Ecto neural progenitor cell (in vitro differentiated cells): ENCODE data around the gene KLRK1.
"Not testable (repeated sequence)": the region's sequence is repeated elsewhere in the genome, so short reads cannot be mapped to it uniquely, and the experiment has no call there.

Experiments used
- DNase-seq: peaks from one replicate; pipeline ENCODE4 v3.0.0-alpha.2; 2018; ENCODE audit warnings: low spot score

Gene KLRK1

DNA sequence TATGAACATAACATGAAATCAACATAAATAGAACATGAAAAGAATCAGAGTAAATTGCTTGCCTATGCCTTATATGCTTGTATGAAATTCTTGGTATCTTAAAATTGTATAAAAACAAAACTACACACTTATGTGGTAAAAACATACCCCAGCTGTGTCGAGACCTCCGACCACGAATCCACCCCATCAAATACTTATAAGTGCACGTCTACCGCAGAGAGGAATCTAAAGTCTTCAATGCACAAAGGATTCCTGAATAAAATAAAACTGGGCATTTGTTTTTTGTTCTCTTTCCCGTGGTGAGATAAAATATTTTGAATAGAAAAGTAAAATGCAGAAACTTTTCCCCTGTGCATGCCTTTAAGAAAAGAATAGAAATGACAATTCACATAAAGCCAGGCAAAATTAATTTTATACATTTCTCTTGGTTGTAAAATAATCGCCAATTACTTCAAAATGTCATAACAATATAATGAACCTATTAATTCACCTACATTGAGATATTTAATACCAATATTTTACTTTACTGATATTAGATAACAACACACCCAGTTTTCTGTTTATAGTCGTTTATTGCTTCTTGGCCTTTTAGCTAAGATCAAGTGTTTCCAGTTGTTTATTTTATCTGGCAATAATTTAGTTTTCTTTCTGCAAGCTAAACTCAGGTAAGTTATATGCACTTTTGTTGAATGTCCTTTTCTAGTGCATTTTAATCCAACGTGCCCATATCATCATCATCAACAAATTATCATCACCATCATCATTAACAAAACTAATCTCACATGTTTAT lies 1.0 kb downstream of the KLRK1 start:
- DNase-seq: no peak

DNA sequence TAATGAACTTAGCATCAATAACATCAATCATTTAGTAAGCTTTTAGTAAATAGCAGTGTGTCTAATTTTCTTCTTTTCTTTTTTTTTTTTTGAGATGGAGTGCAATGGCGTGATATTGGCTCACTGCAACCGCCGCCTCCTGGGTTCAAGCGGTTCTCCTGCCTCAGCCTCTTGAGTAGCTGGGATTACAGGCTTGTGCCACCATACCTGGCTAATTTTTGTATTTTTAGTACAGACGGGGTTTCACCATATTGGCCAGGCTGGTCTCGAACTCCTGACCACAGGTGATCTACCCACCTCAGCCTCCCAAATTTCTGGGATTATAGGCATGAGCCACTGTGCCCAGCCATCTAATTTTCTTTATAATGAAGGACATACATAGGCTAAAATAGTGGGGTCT lies 2.3 kb downstream of the KLRK1 start:
- not testable (repeated sequence) for DNase-seq

DNA sequence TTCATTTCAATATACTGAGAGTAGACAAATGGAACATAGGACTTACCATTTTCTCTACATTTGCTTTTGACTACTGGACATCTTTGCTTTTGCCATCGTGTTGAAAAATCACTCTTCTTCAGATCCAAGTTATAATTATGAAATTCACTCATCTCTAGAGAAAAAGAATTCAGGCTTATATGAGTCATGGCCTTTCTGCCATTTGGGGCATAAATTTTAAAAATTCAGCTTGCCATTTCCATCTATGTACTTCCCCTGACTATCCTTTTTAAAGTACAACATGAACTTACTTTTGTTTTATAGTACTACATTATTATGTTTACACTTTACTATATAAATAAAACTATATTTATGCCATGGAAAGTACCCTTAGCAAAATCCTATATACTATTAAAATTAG lies 3.0 kb downstream of the KLRK1 start:
- DNase-seq: no peak

DNA sequence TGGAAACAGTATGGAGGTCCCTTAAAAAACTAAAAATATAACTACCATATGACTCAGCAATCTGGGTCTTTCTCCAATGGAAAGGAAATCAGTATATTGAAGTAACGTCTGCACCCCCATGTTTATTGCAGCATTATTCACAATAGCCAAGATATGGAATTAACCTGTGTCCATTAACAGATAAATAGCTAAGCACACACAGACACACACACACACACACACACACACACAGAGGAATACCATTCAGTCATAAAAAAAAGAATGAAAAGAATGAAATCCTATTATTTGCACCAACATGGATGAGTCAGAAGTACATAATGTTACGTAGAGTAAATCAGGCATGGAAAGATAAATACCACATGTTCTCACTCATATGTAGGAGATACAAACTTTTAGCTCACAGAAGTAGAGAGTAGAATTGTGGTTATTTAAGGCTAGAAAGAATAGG lies 4.7 kb downstream of the KLRK1 start:
- DNase-seq: no peak

DNA sequence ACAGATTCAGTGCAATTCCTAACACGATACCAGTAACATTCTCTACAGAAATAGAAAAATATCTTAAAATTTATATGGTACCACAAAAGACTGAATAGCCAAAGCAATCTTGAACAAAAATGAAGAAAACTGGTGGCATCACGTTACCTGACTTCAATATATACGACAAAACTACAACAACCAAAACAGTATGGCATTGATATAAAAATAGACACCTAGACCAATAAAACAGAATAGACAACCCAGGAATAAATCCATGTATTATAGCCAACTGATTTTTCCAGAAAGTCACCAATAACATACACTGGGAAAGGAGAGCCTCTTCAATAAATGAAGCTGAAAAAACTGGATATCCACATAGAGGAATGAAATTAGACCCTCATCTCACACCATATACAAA lies 5.7 kb downstream of the KLRK1 start:
- DNase-seq: no peak

DNA sequence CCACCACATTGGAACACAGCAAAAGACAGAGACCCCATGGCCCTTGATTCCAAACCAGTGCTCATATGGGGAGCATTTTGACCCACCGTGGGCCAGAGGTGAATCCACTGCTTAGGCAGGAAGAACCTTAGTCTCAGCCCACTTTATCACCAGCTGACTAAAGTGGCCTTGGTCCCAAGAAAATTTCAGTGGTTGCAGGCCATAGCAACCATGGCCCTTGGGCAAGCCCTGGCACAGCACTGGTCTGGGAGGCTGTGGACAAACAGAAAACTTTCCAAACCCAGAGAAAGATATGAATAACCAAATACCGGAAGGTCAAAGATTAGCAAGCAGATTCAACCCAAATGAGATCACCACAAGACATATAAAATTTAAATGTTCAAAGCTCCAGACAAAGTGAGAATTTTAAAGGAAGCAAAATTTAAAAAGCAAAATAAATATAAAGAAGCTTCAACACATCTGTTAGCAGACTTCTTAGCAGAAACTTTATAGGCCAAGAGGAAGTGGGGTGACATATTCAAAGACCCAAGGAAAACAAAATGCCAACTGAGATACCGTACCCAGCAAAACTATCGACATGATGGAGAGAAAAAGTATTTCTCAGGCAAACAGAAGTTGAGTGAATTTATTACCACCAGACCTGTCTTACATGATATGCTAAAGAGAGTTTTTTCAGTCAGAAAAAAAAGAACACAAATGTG lies 7.8 kb downstream of the KLRK1 start:
- no peak for DNase-seq

DNA sequence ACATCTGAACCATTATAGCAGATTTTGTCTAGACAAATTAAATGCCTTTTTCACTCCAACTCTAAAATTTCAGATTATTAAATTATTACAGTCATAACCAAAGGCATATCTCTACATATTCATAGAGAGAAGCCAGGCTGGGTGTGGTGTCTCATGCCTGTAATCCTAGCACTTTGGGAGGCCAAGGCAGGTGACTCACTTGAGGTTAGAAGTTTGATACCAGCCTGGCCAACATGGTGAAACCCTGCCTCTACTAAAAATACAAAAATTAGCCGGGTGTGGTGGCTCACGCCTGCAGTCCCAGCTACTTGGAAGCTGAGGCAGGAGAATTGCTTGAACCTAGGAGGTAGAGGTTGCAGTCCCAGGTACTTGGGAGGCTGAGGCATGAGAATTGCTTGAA lies 11.1 kb downstream of the KLRK1 start:
- DNase-seq: not testable (repeated sequence)

DNA sequence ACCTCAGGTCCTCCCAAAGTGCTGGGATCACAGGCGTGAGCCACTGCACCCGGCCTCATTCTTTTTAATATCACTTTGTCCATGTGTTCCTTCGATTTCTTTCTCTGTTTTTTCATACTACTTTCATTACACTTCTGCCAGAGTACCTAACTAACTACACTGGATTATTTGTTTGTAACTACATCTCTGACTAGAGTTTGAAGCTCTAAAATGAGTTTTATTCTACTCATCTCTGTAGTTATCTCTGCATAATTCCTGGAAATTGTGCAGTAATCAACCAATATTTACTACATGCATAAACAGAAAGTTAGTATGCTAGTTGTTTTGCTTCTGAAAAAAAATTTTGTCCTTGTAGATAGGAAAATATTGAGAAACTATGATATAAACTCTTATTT lies 15.2 kb downstream of the KLRK1 start:
- DNase-seq: no peak

DNA sequence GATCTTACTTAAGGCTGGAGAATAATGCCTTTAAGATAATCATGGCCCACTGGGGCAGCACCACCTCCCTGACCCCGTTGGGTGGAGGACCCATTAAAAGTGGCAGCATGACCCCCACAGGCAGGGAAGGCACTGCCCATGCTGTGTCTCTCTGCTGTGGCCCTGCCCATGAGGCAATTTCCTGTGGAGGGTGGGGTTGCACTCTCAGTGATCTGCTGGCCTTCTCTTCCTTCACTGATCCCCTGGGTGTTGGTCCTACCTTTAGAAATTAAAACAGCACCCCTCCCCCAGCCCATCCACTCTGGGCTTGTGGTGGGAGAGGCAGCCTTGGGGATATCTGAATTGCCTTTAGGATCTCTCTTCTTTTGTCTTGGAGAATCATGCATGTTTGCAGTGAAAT lies 17.3 kb downstream of the KLRK1 start:
- no peak for DNase-seq

DNA sequence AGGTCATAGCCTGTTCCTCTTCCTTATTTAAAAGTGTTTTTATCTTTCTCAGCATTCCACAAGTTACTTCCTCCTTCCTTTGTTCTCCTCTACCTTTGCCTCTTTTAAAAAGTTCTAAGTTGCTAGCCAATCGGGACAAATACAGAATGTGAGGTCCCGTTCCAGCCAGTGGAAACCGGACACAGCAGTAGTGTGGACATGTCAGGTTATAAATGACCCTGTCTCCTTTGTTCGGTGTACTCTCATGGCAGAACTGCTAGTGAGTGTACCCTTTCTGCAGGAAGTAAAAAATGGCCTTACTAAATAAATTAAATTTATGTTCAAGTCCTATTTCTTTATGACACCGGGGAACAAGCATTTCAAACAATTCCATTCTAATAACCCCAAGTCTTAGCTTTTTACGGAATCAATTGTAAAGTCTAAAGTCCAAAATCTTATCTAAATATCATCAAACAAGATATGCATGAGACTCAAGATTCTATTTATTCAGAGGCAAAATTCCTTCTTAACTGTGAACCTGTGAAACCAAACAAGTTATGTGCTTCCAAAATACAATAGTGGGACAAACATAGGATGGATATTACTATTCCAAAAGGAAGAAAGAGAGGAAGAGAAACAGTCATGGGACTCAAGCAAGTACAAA lies 17.8 kb downstream of the KLRK1 start:
- not testable (repeated sequence) for DNase-seq

DNA sequence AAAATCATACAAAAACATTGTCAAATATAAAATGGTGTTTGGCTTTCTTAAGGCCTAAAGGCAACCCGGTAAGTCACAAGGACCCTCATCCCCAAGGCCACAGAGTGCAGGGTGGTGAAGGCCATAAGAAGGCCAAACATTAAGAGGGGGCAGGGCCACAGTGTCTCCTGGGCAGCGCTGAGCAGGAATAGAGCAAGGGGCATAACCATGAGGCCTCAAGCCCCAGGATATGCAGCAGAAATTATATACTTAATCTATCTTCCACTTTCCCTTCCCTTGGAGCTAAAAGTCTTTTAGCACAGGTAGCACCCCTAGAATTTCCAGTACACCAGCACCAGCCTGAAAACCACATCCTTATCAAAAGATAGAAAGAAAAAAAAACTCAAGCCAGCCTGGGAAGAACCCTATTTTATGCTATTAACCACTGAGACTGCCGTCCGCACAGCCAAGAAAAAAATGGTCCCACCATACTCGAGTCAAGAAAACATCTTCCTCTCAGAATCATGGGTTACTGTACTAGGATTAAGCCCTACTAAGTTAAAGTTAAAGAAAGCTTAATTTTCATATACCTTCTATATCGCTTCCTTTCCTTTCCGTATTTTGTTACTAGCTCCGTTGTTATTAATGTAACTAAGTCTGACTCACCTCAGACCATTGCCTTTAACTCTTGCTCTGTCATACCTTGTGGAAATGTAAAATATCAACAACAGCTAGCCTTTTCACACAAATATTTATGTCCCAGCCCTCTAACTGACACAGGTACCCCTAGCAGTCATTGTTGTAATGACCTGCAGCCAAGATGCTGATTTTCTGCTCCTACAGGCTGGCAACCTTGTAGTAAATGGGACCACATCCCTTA lies 20.1 kb downstream of the KLRK1 start:
- no peak for DNase-seq

DNA sequence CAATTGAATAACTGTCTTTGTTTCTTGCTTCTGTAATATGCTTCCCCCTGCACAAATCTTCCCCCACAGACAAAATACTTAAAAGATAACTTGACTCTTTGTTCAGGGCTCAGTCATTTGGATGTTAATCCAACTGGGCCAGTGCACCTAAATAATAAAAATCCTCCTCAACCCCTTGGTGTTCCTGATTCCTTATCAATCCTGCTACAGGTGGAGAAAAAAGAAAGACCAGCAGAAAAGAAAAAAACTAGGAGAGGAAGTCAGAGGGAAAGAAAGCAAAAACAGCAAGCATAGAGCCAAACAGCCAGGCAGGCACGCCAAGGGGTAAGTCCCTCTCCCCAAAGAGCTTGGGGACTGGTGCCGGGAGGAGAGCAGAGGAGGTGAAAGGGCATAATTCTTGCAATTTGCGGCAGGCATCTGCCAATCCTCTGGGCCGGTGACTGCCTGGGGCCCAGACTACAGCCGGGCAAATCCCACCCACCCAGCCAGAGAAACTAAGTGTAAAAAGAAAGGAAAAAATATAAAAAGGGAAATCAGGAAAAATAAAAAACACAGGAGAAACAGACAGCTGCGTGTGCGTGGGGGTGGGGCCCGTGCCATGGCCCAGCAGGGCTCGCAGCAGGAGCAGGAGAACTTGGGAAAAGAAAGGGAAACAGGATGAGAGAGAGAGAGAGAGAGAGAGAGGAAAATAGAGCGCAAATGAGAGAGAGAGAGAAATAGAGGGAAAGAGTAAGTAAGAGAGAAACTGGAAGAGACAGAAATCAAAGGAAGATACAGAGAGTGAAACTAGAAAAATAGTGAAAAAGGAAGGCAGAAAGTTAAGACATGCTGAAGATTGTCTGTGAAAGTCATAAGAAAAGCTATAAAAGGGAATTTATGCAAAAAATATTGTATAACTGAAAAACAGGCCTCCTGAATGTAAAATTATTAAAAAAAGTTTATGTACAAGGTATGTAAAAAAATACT lies 21.4 kb downstream of the KLRK1 start:
- DNase-seq: no peak

DNA sequence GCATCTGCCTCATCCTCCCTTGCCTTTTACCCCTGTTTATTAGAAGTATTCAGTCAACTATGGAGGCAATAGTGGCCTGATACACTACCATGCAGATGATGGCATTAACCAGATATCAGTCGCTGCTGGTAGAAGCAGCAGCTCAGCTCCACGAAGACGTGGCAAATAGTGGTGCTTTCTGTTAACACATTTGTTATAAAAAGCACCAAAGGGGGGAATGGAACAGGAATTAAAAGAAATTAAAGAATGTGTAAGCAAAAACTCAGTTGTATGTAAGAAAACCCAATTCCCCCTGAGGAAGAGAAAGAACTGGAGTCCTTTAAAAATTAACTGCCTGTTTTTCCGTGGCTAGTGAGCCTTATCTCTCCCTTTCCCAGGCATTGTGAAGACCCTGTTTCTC lies 22.1 kb downstream of the KLRK1 start:
- not testable (repeated sequence) for DNase-seq

DNA sequence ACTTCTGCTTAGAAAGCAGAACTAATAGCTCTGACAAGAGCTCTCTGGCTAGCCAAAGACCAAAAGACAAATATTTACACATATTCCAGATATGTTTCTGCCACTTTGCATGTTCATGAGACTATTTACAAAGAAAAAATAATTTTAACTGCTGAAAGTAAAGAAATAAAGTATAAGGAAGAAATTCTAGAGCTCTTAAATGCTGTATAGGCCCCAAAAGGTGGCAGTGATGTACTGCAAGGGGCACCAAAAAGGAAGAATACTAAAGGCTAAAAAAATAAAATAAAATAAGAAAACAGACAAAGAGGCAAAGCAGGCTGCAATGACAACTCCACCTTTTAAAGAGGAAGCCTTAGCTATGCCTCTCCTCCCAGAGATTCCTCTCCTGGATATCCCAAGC lies 23.0 kb downstream of the KLRK1 start:
- no peak for DNase-seq

DNA sequence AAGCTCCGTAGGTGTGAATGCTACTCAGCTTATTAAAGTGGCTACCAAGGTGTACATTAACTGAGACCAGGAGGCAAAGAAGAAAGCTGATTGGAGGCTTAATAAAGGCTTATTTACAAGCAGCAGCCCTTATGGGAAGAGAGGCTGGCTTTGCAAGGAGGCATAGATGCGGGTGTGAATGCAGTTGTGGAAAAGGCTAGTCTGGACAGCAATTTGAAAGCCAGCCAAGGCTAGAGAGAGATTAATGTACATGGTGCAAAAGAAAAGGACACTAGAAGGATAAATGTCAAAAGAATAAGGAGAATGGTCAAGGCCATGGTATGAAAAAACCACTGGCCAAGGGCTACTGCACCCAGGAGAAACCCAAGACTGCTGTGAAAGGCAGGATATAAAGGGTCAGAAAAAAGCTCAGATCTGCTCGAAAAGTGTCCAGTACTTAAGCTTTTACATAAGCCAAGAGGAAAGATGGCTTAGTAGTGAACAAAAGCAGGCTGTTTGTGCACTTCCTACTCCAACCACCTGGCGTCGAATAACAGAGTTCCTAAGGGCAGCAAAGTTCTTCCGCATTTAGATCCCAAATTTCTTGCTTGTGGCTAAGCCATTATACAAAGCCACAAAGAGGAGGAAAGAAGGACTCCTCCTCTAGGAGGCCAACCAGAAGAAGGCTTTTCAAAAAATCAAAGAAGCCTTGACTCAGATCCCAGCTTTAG lies 24.0 kb downstream of the KLRK1 start:
- no peak for DNase-seq

DNA sequence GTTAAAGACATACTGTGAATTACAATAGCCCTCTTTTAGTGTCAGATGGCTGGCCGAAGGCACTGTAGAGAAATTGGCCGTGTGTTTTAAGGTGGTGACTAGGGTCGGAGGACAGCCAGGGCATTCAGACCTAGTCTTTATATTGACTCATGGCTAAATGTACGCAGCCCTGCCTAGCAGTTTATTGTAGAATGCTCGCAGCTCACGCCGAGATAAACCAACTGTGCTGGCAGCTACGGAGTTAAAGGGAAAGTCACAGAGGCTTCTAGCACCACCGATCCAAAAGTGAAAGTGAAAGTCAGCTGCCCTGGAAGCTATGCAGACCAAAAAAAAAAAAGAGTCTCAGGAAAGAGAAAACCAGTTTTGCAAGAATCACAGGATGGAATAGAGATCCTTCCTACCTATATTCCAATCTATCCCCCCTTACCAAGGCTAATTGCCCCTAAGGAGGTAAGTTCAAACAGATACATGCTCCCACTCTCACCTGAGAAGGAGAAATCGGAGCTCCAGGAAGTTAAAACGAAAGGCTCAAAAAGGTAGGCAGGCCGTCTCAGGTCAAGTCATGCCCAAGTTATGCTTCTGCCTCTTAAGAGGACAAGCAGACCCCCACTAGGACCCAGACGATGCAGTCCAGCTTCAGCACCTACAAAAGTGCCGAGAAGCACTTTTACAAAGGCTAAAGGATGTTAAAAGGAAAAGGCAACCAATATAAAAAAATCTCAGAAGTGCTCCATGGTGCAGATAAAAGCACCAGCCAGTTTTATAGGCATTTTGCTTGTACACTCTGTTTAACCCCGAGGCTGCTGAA lies 24.8 kb downstream of the KLRK1 start:
- peak; percentile 53 for DNase-seq

DNA sequence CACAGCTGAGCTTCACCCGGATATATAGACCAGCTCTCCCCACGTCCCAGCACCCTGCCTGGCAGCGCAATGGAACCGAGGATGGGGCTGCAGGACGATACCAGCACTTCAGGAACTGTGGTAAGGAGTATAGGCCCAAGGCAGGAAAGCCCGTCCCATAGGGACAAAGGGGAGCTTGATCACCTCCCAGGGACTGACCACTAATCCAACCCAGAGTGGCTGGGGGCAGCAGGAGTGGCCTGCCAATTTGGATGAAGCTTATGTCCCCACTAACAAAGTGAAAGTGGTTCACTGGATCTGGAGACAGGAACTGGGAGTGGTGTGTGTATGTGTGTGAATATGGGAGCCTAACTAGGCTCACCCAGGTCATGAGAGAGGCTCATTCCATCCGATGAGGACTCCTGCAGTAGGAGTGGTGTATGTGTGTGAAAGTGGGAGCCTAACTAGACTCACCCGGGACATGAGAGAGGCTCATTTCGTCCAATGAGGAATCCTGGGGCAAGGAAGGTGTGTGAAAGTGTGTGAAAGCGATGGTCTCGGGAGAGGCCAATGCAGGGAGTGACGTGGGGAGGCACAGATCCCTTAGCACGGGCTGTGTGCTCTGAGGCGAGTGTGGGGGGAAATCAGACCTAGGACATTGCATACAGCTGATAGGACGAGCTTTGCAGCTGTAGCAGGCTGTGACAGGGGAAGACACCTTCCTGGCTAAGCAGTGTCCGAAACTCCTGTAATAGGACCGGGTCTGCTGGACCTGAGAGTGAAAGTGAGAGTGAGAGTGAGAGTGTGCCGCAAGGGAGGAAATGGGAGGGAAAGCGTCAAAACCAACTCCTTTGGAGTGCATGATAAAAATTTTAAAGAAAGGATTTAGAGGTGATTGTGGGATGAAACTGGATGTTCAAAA lies 25.7 kb downstream of the KLRK1 start:
- peak; percentile 61 for DNase-seq

DNA sequence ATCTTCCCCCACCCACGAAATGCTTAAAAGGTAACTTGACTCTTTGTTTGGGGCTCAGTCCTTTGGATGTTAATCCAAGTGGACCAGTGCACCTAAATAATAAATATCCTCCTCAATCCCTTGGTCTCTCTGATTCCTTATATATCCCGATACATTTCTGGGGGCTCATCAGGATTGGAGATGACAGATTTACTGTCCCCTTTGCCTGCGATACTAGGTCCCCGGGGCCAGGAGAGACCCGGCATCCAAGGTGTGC lies 26.3 kb downstream of the KLRK1 start:
- DNase-seq: no peak
